ENCODE measurements around the gene IGSF5.

IGSF5 gene

GRCh38 chr21:39837861-39838359 lies 92.9 kb downstream of the IGSF5 start:
- DNase-seq = no peak

- no peak for DNase-seq
These were observed 95.6 kb downstream of the IGSF5 start for GRCh38 chr21:39840373-39841097.

GRCh38 chr21:39842741-39843459 lies 97.9 kb downstream of the IGSF5 start:
- no peak for DNase-seq

GRCh38 chr21:39843483-39843882 lies 98.5 kb downstream of the IGSF5 start:
- no peak for DNase-seq

GRCh38 chr21:39843916-39844315 lies 98.9 kb downstream of the IGSF5 start:
- DNase-seq = no peak

GRCh38 chr21:39845571-39846130 lies 100.7 kb downstream of the IGSF5 start:
- no peak for DNase-seq

- DNase-seq = no peak
These were observed 102.9 kb downstream of the IGSF5 start for GRCh38 chr21:39847877-39848276.

GRCh38 chr21:39849014-39849655 lies 104.2 kb downstream of the IGSF5 start:
- DNase-seq = no peak

- no peak for DNase-seq
These were observed 105.3 kb downstream of the IGSF5 start for GRCh38 chr21:39850333-39850732.

GRCh38 chr21:39851002-39851618 lies 106.1 kb downstream of the IGSF5 start:
- DNase-seq = no peak
